ENCODE results near the gene PPP2R1A.

GRCh38 chr19:52219611-52220010 is 29.8 kb downstream of the PPP2R1A start:
- TF ChIP-seq ZNF324 (tag by site-specific recombination; IDR thresholded peaks at IDR 0.05) (no peak), ZSCAN18 (tag by site-specific recombination; IDR thresholded peaks at IDR 0.05) (no peak), TSHZ1 (tag by site-specific recombination; IDR thresholded peaks at IDR 0.05; ENCODE audit: borderline replicate concordance) (no peak), CTCF (tag by site-specific recombination; IDR thresholded peaks at IDR 0.05) (no peak), ZNF391 (tag by site-specific recombination; IDR thresholded peaks at IDR 0.05; ENCODE audit: borderline replicate concordance, low read depth) (no peak), ZNF488 (tag by site-specific recombination; IDR thresholded peaks at IDR 0.05) (no peak), ZNF692 (tag by site-specific recombination; IDR thresholded peaks at IDR 0.05) (no peak), ZNF132 (tag by site-specific recombination; IDR thresholded peaks at IDR 0.05; ENCODE audit: borderline replicate concordance) (no peak), ZNF776 (tag by site-specific recombination; IDR thresholded peaks at IDR 0.05; ENCODE audit: borderline replicate concordance) (no peak)
